SK-N-SH (cell line): ENCODE data around the gene TDRD9. TPM values are rescaled to one million over a fixed set of nuclear protein-coding genes. Genes with fewer than 3 reads are reported as not detected.

ENCODE experiments used
- CTCF ChIA-PET: fragments of 300-600, 350-600 bp; formaldehyde crosslinking; extraction: SDS; loops from one replicate; lab custom pipeline; 2021; lab: Yijun Ruan, JAX
- POLR2A ChIA-PET: fragments of 350-600 bp; sonication (Branson Sonifier 250); formaldehyde crosslinking; extraction: SDS; loops from one replicate; lab custom pipeline; 2020; ENCODE audit warnings: antibody characterized with exemption, inconsistent platforms; lab: Yijun Ruan, JAX
- DNase-seq: peaks from one replicate; pipeline ENCODE4 v3.0.0; 2012
- H2AFZ ChIP-seq: fragments of 200-600 bp; sonication (generic); 2 replicates; pipeline ENCODE4 v1.8.1; 2016; ENCODE audit warnings: antibody characterized with exemption, mild to moderate bottlenecking, low read depth
- H3F3A ChIP-seq: fragments of 200-600 bp; sonication (generic); replicated peaks from 2 replicates; pipeline ENCODE3; 2016; ENCODE audit warnings: antibody characterized with exemption, mild to moderate bottlenecking; ENCODE audit not compliant: insufficient read depth
- H3K27ac ChIP-seq, 2 experiments: fragments of 200-500 bp in 1 of 2; fragments of 200-600 bp in 1 of 2; sonication (Bioruptor generic) in 1 of 2; sonication (generic), shearing (Covaris generic) in 1 of 2; 2 replicates each; pipeline versions ENCODE4 v1.5.1 to v1.6.1; 2014 to 2016; ENCODE audit warnings: low read depth in 2 of 2, inconsistent platforms in 1 of 2, low read length in 1 of 2, mild to moderate bottlenecking in 1 of 2, mixed read lengths in 1 of 2
- H3K27me3 ChIP-seq: fragments of 200-600 bp; sonication (generic), shearing (Covaris generic); 2 replicates; pipeline ENCODE4 v1.6.1; 2016; ENCODE audit warnings: mixed run types; ENCODE audit not compliant: insufficient read depth
- H3K36me3 ChIP-seq, 2 experiments: fragments of 200-500 bp in 1 of 2; fragments of 200-600 bp in 1 of 2; sonication (Bioruptor generic) in 1 of 2; sonication (generic) in 1 of 2; replicated peaks in 1 of 2; 2 replicates each; pipeline versions ENCODE3 to v1.5.1; 2014 to 2016; ENCODE audit warnings: low read length in 1 of 2, mild to moderate bottlenecking in 1 of 2; ENCODE audit not compliant: insufficient read depth in 2 of 2, control insufficient read depth in 1 of 2
- H3K4me1 ChIP-seq, 2 experiments: fragments of 200-500 bp in 1 of 2; fragments of 200-600 bp in 1 of 2; sonication (Bioruptor generic) in 1 of 2; sonication (generic), shearing (Covaris generic) in 1 of 2; 2 replicates each; pipeline versions ENCODE4 v1.5.1 to v1.6.1; 2014 to 2016; ENCODE audit warnings: low read depth in 1 of 2, low read length in 1 of 2, mixed run types in 1 of 2; ENCODE audit not compliant: insufficient read depth in 2 of 2, control insufficient read depth in 1 of 2
- H3K4me2 ChIP-seq: fragments of 200-600 bp; sonication (generic), shearing (Covaris generic); 2 replicates; pipeline ENCODE4 v1.6.1; 2017; ENCODE audit warnings: mixed run types
- H3K4me3 ChIP-seq, 2 experiments: fragments of 200-500 bp in 1 of 2; fragments of 200-600 bp in 1 of 2; sonication (Bioruptor generic) in 1 of 2; sonication (generic), shearing (Covaris generic) in 1 of 2; 2 replicates each; pipeline versions ENCODE4 v1.5.1 to v1.8.1; 2014 to 2016; ENCODE audit warnings: low read depth in 2 of 2, inconsistent platforms in 1 of 2, low read length in 1 of 2, mild to moderate bottlenecking in 1 of 2, mixed read lengths in 1 of 2, moderate library complexity in 1 of 2
- H3K79me2 ChIP-seq: fragments of 200-600 bp; sonication (generic); 2 replicates; pipeline ENCODE4 v1.8.1; 2017; ENCODE audit warnings: mild to moderate bottlenecking; ENCODE audit not compliant: insufficient read depth
- H3K9ac ChIP-seq: fragments of 200-600 bp; sonication (generic); 2 replicates; pipeline ENCODE4 v1.6.1; 2017; ENCODE audit warnings: mixed run types
- H3K9me2 ChIP-seq: fragments of 200-600 bp; sonication (generic); 2 replicates; pipeline ENCODE4 v1.6.1; 2017; ENCODE audit warnings: mixed run types
- H3K9me3 ChIP-seq: fragments of 200-600 bp; sonication (generic); 2 replicates; pipeline ENCODE4 v1.6.1; 2017; ENCODE audit warnings: mixed run types, mild to moderate bottlenecking, moderate library complexity
- H4K20me1 ChIP-seq: fragments of 200-600 bp; sonication (generic); 2 replicates; pipeline ENCODE4 v1.6.1; 2017; ENCODE audit warnings: mild to moderate bottlenecking, mixed run types; ENCODE audit not compliant: insufficient read depth
- ELF1 ChIP-seq: IDR thresholded peaks from 2 replicates; pipeline ENCODE4 v1.4.0; 2012
- EP300 ChIP-seq, 2 experiments: IDR thresholded peaks; 2 replicates each; pipeline versions ENCODE4 v1.4.0 to v1.6.1; 2012; ENCODE audit warnings: borderline replicate concordance in 1 of 2, low read depth in 1 of 2, low read length in 1 of 2
- EZH2phosphoT487 ChIP-seq: fragments of 200-600 bp; sonication (generic); IDR thresholded peaks from 2 replicates; pipeline ENCODE4 v1.6.1; 2017; ENCODE audit warnings: low read depth, mixed run types, mild to moderate bottlenecking, antibody characterized with exemption, moderate library complexity, borderline replicate concordance
- FOXJ3 ChIP-seq: sonication (generic); formaldehyde crosslinking; IDR thresholded peaks from 2 replicates; pipeline ENCODE4 v1.5.1; 2020; ENCODE audit warnings: mild to moderate bottlenecking, missing genetic modification reagents
- FOXM1 ChIP-seq: IDR thresholded peaks from 2 replicates; pipeline ENCODE4 v1.4.0; 2012; ENCODE audit warnings: low read depth, mild to moderate bottlenecking
- GABPA ChIP-seq: IDR thresholded peaks from 2 replicates; pipeline ENCODE4 v1.4.0; 2012; ENCODE audit warnings: low read depth, mild to moderate bottlenecking
- MEF2A ChIP-seq: IDR thresholded peaks from 2 replicates; pipeline ENCODE4 v1.4.0; 2012; ENCODE audit warnings: low read depth, borderline replicate concordance
- NFIC ChIP-seq: IDR thresholded peaks from 2 replicates; pipeline ENCODE4 v1.4.0; 2012; ENCODE audit warnings: borderline replicate concordance
- RFX5 ChIP-seq: IDR thresholded peaks from 2 replicates; pipeline ENCODE4 v1.6.1; 2012; ENCODE audit warnings: mild to moderate bottlenecking, improper control_type of control experiment, low read length
- RXRA ChIP-seq: IDR thresholded peaks from 2 replicates; pipeline ENCODE4 v1.4.0; 2012; ENCODE audit warnings: low read depth, mild to moderate bottlenecking, borderline replicate concordance
- TEAD4 ChIP-seq: IDR thresholded peaks from 2 replicates; pipeline ENCODE4 v1.4.0; 2012; ENCODE audit warnings: mild to moderate bottlenecking, borderline replicate concordance; ENCODE audit not compliant: insufficient read depth
- YY1 ChIP-seq: IDR thresholded peaks from 2 replicates; pipeline ENCODE4 v1.4.0; 2012; ENCODE audit warnings: low read depth, mild to moderate bottlenecking
- WGBS: methylation state at CpG from one replicate; pipeline ENCODE4 v1.1.6; 2017; ENCODE audit warnings: low lambda C conversion rate; 5-methylcytosine and 5-hydroxymethylcytosine counted together
- polyA plus RNA-seq, 3 experiments: library from polyadenylated mRNA; depleted of rRNA; stranded (reverse); fragments of >200 nt; gene quantifications; 2 replicates each; pipeline ENCODE4 v1.2.3, GENCODE V29; 2012
- TF ChIP-seq, protein P1 (sequence below): IDR thresholded peaks from 2 replicates; pipeline ENCODE4; 2012
- TF ChIP-seq, protein P2 (sequence below): IDR thresholded peaks from 2 replicates; pipeline ENCODE4 v1.4.0; 2012; ENCODE audit warnings: low read depth
- TF ChIP-seq, protein P3 (sequence below): fragments of 150-350 bp; IDR thresholded peaks from 2 replicates; pipeline ENCODE4 v1.6.1; 2016; ENCODE audit warnings: mild to moderate bottlenecking, low read depth, low read length

Gene TDRD9
- polyA plus RNA-seq, 1 of the 3 experiments (the other 2 are of a cell fraction), result not detected

DNA sequence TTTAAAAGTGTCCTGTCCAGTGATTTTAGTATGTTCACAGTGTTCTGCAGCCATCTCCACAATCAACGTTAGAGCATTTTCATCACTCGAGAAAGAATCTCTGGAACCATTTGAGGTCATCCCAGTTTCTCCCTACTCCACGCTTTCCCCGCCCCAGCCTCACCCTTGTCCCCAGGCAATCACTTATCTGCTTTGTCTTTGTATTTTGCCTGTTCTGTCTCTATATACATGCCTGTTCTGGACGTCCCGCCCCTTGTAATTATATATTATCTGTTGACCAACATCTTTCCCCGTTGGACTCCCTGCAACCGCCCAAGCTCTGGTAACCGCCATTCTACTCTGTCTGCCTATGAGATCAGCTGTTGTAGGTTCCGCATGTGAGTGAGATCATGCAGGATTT, 135.7 kb downstream of the TDRD9 start:
- no peaks in the 10 kb centered on the region for H3K36me3 ChIP-seq
- no peak overlapping the region for H3K27ac ChIP-seq
- no peak for TF ChIP-seq TEAD4
- TF ChIP-seq, protein P1, sequence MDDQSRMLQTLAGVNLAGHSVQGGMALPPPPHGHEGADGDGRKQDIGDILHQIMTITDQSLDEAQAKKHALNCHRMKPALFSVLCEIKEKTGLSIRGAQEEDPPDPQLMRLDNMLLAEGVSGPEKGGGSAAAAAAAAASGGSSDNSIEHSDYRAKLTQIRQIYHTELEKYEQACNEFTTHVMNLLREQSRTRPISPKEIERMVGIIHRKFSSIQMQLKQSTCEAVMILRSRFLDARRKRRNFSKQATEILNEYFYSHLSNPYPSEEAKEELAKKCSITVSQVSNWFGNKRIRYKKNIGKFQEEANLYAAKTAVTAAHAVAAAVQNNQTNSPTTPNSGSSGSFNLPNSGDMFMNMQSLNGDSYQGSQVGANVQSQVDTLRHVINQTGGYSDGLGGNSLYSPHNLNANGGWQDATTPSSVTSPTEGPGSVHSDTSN, result no peak
- TF ChIP-seq, protein P2, sequence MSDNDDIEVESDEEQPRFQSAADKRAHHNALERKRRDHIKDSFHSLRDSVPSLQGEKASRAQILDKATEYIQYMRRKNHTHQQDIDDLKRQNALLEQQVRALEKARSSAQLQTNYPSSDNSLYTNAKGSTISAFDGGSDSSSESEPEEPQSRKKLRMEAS, result no peak
- DNase-seq, result no peak
- no peak overlapping the region for H3K4me3 ChIP-seq
- H3K27me3 ChIP-seq, result no peaks in the 10 kb centered on the region; the same call in 1 of the 2 replicates
- no peak overlapping the region for H2AFZ ChIP-seq
- CTCF ChIA-PET, result interaction anchor here (0.9 kb wide), 1 partner anchor 14 kb away, joined by 3 read pairs; no protein-coding TSS in a partner anchor
- no peaks in the 10 kb centered on the region for H3F3A ChIP-seq
- WGBS, result 43% methylated on average over 9 of the region's 10 CpGs
- no peaks in the 10 kb centered on the region for H3K9me3 ChIP-seq
- no peaks in the 10 kb centered on the region for H3K9me2 ChIP-seq
- H3K4me2 ChIP-seq, result no peak overlapping the region
- H3K9ac ChIP-seq, result no peak overlapping the region
- H4K20me1 ChIP-seq, result no peaks in the 10 kb centered on the region
- H3K4me1 ChIP-seq, result no peaks in the 10 kb centered on the region
- H3K79me2 ChIP-seq, result no peaks in the 10 kb centered on the region
- POLR2A ChIA-PET, result no interaction called here

DNA sequence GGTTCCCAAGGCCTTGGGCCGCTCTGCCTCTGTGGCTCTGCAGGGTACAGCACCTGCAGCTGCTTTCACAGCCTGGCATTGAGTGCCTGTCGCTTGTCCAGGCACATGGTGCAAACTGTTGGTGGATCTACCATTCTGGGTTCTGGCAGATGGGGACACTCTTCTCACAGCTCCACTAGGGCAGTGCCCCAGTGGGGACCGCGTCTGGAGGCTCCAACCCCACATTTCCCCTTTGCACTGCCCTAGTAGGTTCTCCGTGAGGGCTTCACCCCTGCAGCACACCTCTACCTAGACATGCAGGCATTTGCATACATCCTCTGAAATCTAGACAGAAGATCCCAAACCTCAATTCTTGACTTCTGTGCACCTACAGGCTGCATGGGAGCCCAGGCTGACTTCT, 138.0 kb downstream of the TDRD9 start:
- TF ChIP-seq GABPA (no peak), MEF2A (no peak), FOXJ3 (CRISPR knock-in tag) (no peak), RFX5 (no peak), EP300 (IDR thresholded peaks at IDR 0.05; ENCODE audit: borderline replicate concordance in 1 of 2, low read depth in 1 of 2, low read length in 1 of 2) (no peak), ELF1 (no peak), EZH2phosphoT487 (no peak), FOXM1 (no peak), RXRA (no peak), NFIC (no peak), YY1 (no peak)
- TF ChIP-seq, protein P3, sequence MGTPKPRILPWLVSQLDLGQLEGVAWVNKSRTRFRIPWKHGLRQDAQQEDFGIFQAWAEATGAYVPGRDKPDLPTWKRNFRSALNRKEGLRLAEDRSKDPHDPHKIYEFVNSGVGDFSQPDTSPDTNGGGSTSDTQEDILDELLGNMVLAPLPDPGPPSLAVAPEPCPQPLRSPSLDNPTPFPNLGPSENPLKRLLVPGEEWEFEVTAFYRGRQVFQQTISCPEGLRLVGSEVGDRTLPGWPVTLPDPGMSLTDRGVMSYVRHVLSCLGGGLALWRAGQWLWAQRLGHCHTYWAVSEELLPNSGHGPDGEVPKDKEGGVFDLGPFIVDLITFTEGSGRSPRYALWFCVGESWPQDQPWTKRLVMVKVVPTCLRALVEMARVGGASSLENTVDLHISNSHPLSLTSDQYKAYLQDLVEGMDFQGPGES, result no peak
- Histone ChIP-seq H4K20me1 (no peaks in the 10 kb centered on the region), H3F3A (no peaks in the 10 kb centered on the region), H3K9me2 (no peaks in the 10 kb centered on the region), H3K27ac (no peak overlapping the region), H3K9me3 (no peaks in the 10 kb centered on the region), H3K79me2 (no peaks in the 10 kb centered on the region), H3K9ac (no peak overlapping the region), H3K4me3 (no peak overlapping the region), H3K4me2 (no peak overlapping the region), H3K4me1 (no peaks in the 10 kb centered on the region), H3K36me3 (no peaks in the 10 kb centered on the region), H3K27me3 (peaks cover 7% of the 10 kb centered on the region; the same call in 1 of the 2 replicates), H2AFZ (no peak overlapping the region)
- WGBS, result 40% methylated on average over 1 of the region's 5 CpGs
- DNase-seq, result no peak
- ChIA-PET CTCF (interaction anchor here (1.0 kb wide), 1 partner anchor 28 kb away, joined by 3 read pairs; no protein-coding TSS in a partner anchor), POLR2A (no interaction called here)
